Left lung (tissue), 10 donors: Measurements from ENCODE around the gene RRAD. TPM values are rescaled to one million over a fixed set of nuclear protein-coding genes. Genes with fewer than 3 reads are reported as not detected.

Experiments used
- ATAC-seq: fragments of 200-7000 bp; cut with Tn5 transposase; one replicate; pipeline ENCODE4 v1.9.1; 2020; ENCODE audit warnings: moderate library complexity
- DNase-seq, 4 donors: peaks; one replicate each; pipeline ENCODE4 v3.0.0-alpha.2; 2013 to 2020
- H3K27ac ChIP-seq, 2 donors: fragments of 200-600 bp; sonication (generic) in 1 of 2; one replicate each; pipeline versions ENCODE4 v1.5.0 to v1.8.0; 2020 to 2021
- H3K27me3 ChIP-seq, 2 donors: fragments of 200-600 bp; sonication (generic) in 1 of 2; one replicate each; pipeline versions ENCODE4 v1.5.0 to v1.8.0; 2020 to 2021
- H3K36me3 ChIP-seq, 2 donors: fragments of 200-600 bp; sonication (generic) in 1 of 2; one replicate each; pipeline versions ENCODE4 v1.5.0 to v1.8.0; 2020 to 2021
- H3K4me1 ChIP-seq, 2 donors: fragments of 200-600 bp; one replicate each; pipeline ENCODE4 v1.8.0; 2021
- H3K4me3 ChIP-seq, 2 donors: fragments of 200-600 bp; sonication (generic) in 1 of 2; one replicate each; pipeline versions ENCODE4 v1.5.0 to v1.8.0; 2020 to 2021; ENCODE audit warnings: mild to moderate bottlenecking in 1 of 2
- H3K9me3 ChIP-seq, 2 donors: fragments of 200-600 bp; sonication (generic) in 1 of 2; one replicate each; pipeline versions ENCODE4 v1.5.0 to v1.8.0; 2020 to 2021
- CTCF ChIP-seq, 2 donors: fragments of 200-600 bp; sonication (generic) in 1 of 2; IDR thresholded peaks; one replicate each; pipeline versions ENCODE4 v1.5.0 to v1.8.0; 2021; ENCODE audit warnings: antibody characterized with exemption in 2 of 2
- intact Hi-C, 2 donors: fragments of 100-400 bp; cut with DNase I; formaldehyde crosslinking; loops; one replicate each; pipeline versions ENCODE4 v1.11.2 to v1.14.2; 2022
- polyA plus RNA-seq, 6 donors: library from polyadenylated mRNA; unstranded; fragments of 120-200 nt; gene quantifications; one replicate each; pipeline ENCODE4 v1.2.1, GENCODE V29; 2013; ENCODE audit not compliant: insufficient read length in 6 of 6
- total RNA-seq, 2 donors: library from RNA; stranded (reverse); fragmentation: NEBNext Ultra II Directional; extraction: Animal tissue kit (Norgen Biotek cat#: 25700); gene quantifications; one replicate each; pipeline ENCODE4 v1.2.1, GENCODE V29; 2021
- donor health status: DM: no; HTN: yes; CAD: no.
- donor health status: DM: no; HTN: no; CAD: no.

The RRAD gene
- total and polyA plus RNA-seq, 8 donors = 8.1 to 31.8 (median 9.0) TPM

- no peaks in the 10 kb centered on the region for H3K9me3 ChIP-seq
- H3K27ac ChIP-seq = no peak overlapping the region
- no peak for TF ChIP-seq CTCF (IDR thresholded peaks at IDR 0.05)
- intact Hi-C loops = no loop called here
- H3K4me3 ChIP-seq = no peak overlapping the region
- ATAC-seq = no peak
- H3K4me1 ChIP-seq = peaks cover 15 to 26% of the 10 kb centered on the region in 2 donors
- H3K36me3 ChIP-seq = peaks cover 0 to 65% of the 10 kb centered on the region in 2 donors
- peak in 1 of 4 donors; percentile 60 for DNase-seq
- H3K27me3 ChIP-seq = no peaks in the 10 kb centered on the region
Observed at GRCh38 chr16:66940236-66940635, 14.9 kb upstream of the RRAD start.

GRCh38 chr16:66939366-66939765 is 14.0 kb upstream of the RRAD start:
- Histone ChIP-seq H3K27ac (no peak overlapping the region), H3K4me1 (peaks cover 15 to 28% of the 10 kb centered on the region in 2 donors), H3K9me3 (no peaks in the 10 kb centered on the region), H3K36me3 (peaks cover 0 to 65% of the 10 kb centered on the region in 2 donors), H3K27me3 (no peaks in the 10 kb centered on the region), H3K4me3 (no peak overlapping the region)
- no peak for ATAC-seq
- no peak for TF ChIP-seq CTCF (IDR thresholded peaks at IDR 0.05)
- DNase-seq = no peak
- intact Hi-C loops = no loop called here

- no peak for ATAC-seq
- H3K27ac ChIP-seq = no peak overlapping the region
- H3K36me3 ChIP-seq = peaks cover 0 to 49% of the 10 kb centered on the region in 2 donors
Observed at GRCh38 chr16:66937725-66938337, 12.5 kb upstream of the RRAD start.

GRCh38 chr16:66936889-66937554 is 11.7 kb upstream of the RRAD start:
- Histone ChIP-seq H3K4me3 (no peak overlapping the region), H3K27me3 (no peaks in the 10 kb centered on the region), H3K9me3 (no peaks in the 10 kb centered on the region), H3K4me1 (peaks cover 22 to 44% of the 10 kb centered on the region in 2 donors), H3K36me3 (peaks cover 0 to 48% of the 10 kb centered on the region in 2 donors), H3K27ac (peak overlapping the region in 1 of 2 donors; percentile 23)
- peak in 1 of 4 donors; percentile 7 for DNase-seq
- no peak for TF ChIP-seq CTCF (IDR thresholded peaks at IDR 0.05)
- intact Hi-C loops = no loop called here
- ATAC-seq = no peak

More at GRCh38 chr16:66937725-66938337, 12.5 kb upstream of the RRAD start:
- H3K4me3 ChIP-seq = no peak overlapping the region
- intact Hi-C loops = no loop called here
- H3K9me3 ChIP-seq = no peaks in the 10 kb centered on the region
- no peaks in the 10 kb centered on the region for H3K27me3 ChIP-seq
- no peak for TF ChIP-seq CTCF (IDR thresholded peaks at IDR 0.05)
- DNase-seq = peak in 1 of 4 donors; percentile 62
- peaks cover 22 to 38% of the 10 kb centered on the region in 2 donors for H3K4me1 ChIP-seq

- Histone ChIP-seq H3K4me3 (peak overlapping the region in 1 of 2 donors; percentile 97), H3K27ac (peak overlapping the region in 1 of 2 donors; percentile 23)
Observed at GRCh38 chr16:66936462-66936861, 11.1 kb upstream of the RRAD start.

More at GRCh38 chr16:66936462-66936861, 11.1 kb upstream of the RRAD start:
- ATAC-seq = no peak
- Histone ChIP-seq H3K9me3 (no peaks in the 10 kb centered on the region), H3K36me3 (peaks cover 0 to 46% of the 10 kb centered on the region in 2 donors), H3K27me3 (no peaks in the 10 kb centered on the region), H3K4me1 (peaks cover 22 to 44% of the 10 kb centered on the region in 2 donors)
- intact Hi-C loops = no loop called here
- DNase-seq = peak in 1 of 4 donors; percentile 14
- no peak for TF ChIP-seq CTCF (IDR thresholded peaks at IDR 0.05)
